C4-2B (cell line): ENCODE results near the gene AFAP1L1.

Experiments used
- CTCF ChIP-seq: fragments of 450-650 bp; conservative IDR thresholded peaks from 2 replicates; pipeline ENCODE4 v1.5.1; 2017; ENCODE audit warnings: mild to moderate bottlenecking
- ZFX ChIP-seq: fragments of 450-650 bp; IDR thresholded peaks from 2 replicates; pipeline ENCODE4 v1.6.1; 2017

DNA sequence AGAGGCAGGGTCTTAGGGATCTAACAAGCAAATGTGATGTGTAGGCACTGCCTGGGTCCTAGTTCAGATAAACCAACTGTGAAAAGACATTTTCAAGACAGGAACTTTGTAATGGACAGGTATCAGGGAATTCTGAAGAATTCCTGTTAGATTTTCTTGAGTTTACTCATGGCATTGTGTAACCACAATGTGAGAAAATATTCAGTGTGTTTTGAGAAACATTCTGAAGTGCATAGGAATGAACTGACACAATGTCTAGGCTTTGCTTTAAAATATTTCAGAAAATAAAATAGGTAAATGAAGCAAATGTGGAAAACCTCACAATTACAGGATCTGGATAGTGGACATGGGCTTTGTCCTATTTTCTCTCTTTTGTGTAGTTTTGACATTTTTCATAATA lies 15.2 kb upstream of the AFAP1L1 start:
- TF ChIP-seq CTCF (no peak), ZFX (no peak)
